WTC11 (cell line): ENCODE results near the gene MFSD2A. TPM values are rescaled to one million over a fixed set of nuclear protein-coding genes. Genes with fewer than 3 reads are reported as not detected.

Experiments used
- ATAC-seq: fragments of 200-7000 bp; cut with Tn5 transposase; 2 replicates; pipeline ENCODE4 v1.10.0; 2021; ENCODE audit warnings: mild to moderate bottlenecking, moderate library complexity
- CTCF ChIA-PET: fragments of 300-600 bp; sonication (Branson Sonifier 250); formaldehyde crosslinking; loops from one replicate; lab custom pipeline; 2021; ENCODE audit warnings: antibody characterized with exemption; lab: Charles Lee
- POLR2A ChIA-PET: fragments of 350-600 bp; sonication (Branson Sonifier 250); formaldehyde crosslinking; loops from one replicate; lab custom pipeline; 2021; ENCODE audit warnings: antibody characterized with exemption; lab: Charles Lee
- DNase-seq: peaks from one replicate; pipeline ENCODE4 v3.0.0; 2021; ENCODE audit warnings: low spot score
- H3K27ac Mint-ChIP-seq: 2 replicates; pipeline ENCODE4 v1.8.0; 2021; ENCODE audit warnings: mixed read lengths
- H3K27me3 Mint-ChIP-seq: 2 replicates; pipeline ENCODE4 v1.8.0; 2021; ENCODE audit warnings: low read depth, mild to moderate bottlenecking, moderate library complexity, mixed read lengths
- H3K36me3 Mint-ChIP-seq: 2 replicates; pipeline ENCODE4 v1.8.0; 2021; ENCODE audit warnings: mixed read lengths
- H3K4me1 Mint-ChIP-seq: 2 replicates; pipeline ENCODE4 v1.8.0; 2022; ENCODE audit warnings: mixed read lengths
- H3K4me3 Mint-ChIP-seq: 2 replicates; pipeline ENCODE4 v1.8.0; 2021; ENCODE audit warnings: mild to moderate bottlenecking, moderate library complexity, mixed read lengths
- H3K9me3 Mint-ChIP-seq: 2 replicates; pipeline ENCODE4 v1.8.0; 2021; ENCODE audit warnings: mixed read lengths
- FOXJ3 ChIP-seq: sonication (generic); formaldehyde crosslinking; IDR thresholded peaks from 2 replicates; pipeline ENCODE4 v1.9.0; 2021; ENCODE audit warnings: missing genetic modification reagents, mild to moderate bottlenecking, borderline replicate concordance
- FOXP1 ChIP-seq: sonication (generic); formaldehyde crosslinking; IDR thresholded peaks from 2 replicates; pipeline ENCODE4 v1.8.0; 2022; ENCODE audit warnings: missing genetic modification reagents, mild to moderate bottlenecking, moderate library complexity, borderline replicate concordance
- HMGA2 ChIP-seq: fragments of 250-450 bp; sonication (Bioruptor Pico); IDR thresholded peaks from 2 replicates; pipeline ENCODE4 v1.4.0; 2021; ENCODE audit warnings: mild to moderate bottlenecking, moderate library complexity
- RELA ChIP-seq: sonication (generic); formaldehyde crosslinking; IDR thresholded peaks from 2 replicates; pipeline ENCODE4 v1.8.1; 2022; ENCODE audit warnings: missing genetic modification reagents, mild to moderate bottlenecking, borderline replicate concordance
- SMAD4 ChIP-seq: sonication (generic); formaldehyde crosslinking; IDR thresholded peaks from 2 replicates; pipeline ENCODE4 v1.8.0; 2022; ENCODE audit warnings: mild to moderate bottlenecking, missing genetic modification reagents
- USF1 ChIP-seq: sonication (generic); formaldehyde crosslinking; IDR thresholded peaks from 2 replicates; pipeline ENCODE4 v1.8.0; 2022; ENCODE audit warnings: mild to moderate bottlenecking, missing genetic modification reagents
- ZBTB21 ChIP-seq: sonication (generic); formaldehyde crosslinking; IDR thresholded peaks from 2 replicates; pipeline ENCODE4 v1.8.1; 2023; ENCODE audit warnings: mild to moderate bottlenecking, missing genetic modification reagents, borderline replicate concordance
- total RNA-seq: library from RNA; stranded (reverse); gene quantifications from 3 replicates; pipeline ENCODE4 v1.2.3, GENCODE V29; 2021
- TF ChIP-seq, protein P1 (sequence below): sonication (generic); formaldehyde crosslinking; IDR thresholded peaks from 2 replicates; pipeline ENCODE4 v1.8.1; 2023; ENCODE audit warnings: mild to moderate bottlenecking, missing genetic modification reagents
- TF ChIP-seq, protein P2 (sequence below): sonication (generic); formaldehyde crosslinking; IDR thresholded peaks from 2 replicates; pipeline ENCODE4 v1.8.1; 2023; ENCODE audit warnings: mild to moderate bottlenecking, missing genetic modification reagents, borderline replicate concordance
- TF ChIP-seq, protein P3 (sequence below): sonication (generic); formaldehyde crosslinking; IDR thresholded peaks from 2 replicates; pipeline ENCODE4 v1.8.0; 2023; ENCODE audit warnings: missing genetic modification reagents

The MFSD2A gene
- total RNA-seq, 1 experiment from 2014 or later: 14.0 TPM

GRCh38 chr1:39955547-39956539 lies 898 bp downstream of the MFSD2A start:
- Mint-ChIP-seq H3K9me3 (peaks cover 1% of the 10 kb centered on the region), H3K4me3 (peak overlapping the region; percentile 85), H3K27ac (no peak overlapping the region), H3K4me1 (peaks cover 20% of the 10 kb centered on the region), H3K27me3 (peaks cover 35% of the 10 kb centered on the region), H3K36me3 (peaks cover 12% of the 10 kb centered on the region)
- POLR2A ChIA-PET: interaction anchor here (0.6 to 2.6 kb wide), 5 partner anchors 12 to 85 kb away, joined by 3 to 11 read pairs (median 3); partner anchors contain the start of gene CAP1
- DNase-seq (peak; percentile 28), ATAC-seq (peak; percentile 15)
- CTCF ChIA-PET: interaction anchor here (0.6 to 8.5 kb wide), 13 partner anchors 11 to 328 kb away, joined by 3 to 110 read pairs (median 5); partner anchors contain the start of gene MYCL
- TF ChIP-seq, protein P1, sequence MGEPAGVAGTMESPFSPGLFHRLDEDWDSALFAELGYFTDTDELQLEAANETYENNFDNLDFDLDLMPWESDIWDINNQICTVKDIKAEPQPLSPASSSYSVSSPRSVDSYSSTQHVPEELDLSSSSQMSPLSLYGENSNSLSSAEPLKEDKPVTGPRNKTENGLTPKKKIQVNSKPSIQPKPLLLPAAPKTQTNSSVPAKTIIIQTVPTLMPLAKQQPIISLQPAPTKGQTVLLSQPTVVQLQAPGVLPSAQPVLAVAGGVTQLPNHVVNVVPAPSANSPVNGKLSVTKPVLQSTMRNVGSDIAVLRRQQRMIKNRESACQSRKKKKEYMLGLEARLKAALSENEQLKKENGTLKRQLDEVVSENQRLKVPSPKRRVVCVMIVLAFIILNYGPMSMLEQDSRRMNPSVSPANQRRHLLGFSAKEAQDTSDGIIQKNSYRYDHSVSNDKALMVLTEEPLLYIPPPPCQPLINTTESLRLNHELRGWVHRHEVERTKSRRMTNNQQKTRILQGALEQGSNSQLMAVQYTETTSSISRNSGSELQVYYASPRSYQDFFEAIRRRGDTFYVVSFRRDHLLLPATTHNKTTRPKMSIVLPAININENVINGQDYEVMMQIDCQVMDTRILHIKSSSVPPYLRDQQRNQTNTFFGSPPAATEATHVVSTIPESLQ (CRISPR knock-in tag): no peak
- TF ChIP-seq, protein P2, sequence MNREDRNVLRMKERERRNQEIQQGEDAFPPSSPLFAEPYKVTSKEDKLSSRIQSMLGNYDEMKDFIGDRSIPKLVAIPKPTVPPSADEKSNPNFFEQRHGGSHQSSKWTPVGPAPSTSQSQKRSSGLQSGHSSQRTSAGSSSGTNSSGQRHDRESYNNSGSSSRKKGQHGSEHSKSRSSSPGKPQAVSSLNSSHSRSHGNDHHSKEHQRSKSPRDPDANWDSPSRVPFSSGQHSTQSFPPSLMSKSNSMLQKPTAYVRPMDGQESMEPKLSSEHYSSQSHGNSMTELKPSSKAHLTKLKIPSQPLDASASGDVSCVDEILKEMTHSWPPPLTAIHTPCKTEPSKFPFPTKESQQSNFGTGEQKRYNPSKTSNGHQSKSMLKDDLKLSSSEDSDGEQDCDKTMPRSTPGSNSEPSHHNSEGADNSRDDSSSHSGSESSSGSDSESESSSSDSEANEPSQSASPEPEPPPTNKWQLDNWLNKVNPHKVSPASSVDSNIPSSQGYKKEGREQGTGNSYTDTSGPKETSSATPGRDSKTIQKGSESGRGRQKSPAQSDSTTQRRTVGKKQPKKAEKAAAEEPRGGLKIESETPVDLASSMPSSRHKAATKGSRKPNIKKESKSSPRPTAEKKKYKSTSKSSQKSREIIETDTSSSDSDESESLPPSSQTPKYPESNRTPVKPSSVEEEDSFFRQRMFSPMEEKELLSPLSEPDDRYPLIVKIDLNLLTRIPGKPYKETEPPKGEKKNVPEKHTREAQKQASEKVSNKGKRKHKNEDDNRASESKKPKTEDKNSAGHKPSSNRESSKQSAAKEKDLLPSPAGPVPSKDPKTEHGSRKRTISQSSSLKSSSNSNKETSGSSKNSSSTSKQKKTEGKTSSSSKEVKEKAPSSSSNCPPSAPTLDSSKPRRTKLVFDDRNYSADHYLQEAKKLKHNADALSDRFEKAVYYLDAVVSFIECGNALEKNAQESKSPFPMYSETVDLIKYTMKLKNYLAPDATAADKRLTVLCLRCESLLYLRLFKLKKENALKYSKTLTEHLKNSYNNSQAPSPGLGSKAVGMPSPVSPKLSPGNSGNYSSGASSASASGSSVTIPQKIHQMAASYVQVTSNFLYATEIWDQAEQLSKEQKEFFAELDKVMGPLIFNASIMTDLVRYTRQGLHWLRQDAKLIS (CRISPR knock-in tag): 0 out of 2 replicates have a peak, but pooled peaks have one; percentile 18
- TF ChIP-seq FOXJ3: no peak
- peak; percentile 12; the same call in 1 of the 2 replicates for TF ChIP-seq HMGA2 (CRISPR knock-in tag)

- no peak for ATAC-seq
- POLR2A ChIA-PET: no interaction called here
- no peak overlapping the region for H3K4me3 Mint-ChIP-seq
Observed at GRCh38 chr1:39957299-39958015, 2.5 kb downstream of the MFSD2A start.

More at GRCh38 chr1:39957299-39958015, 2.5 kb downstream of the MFSD2A start:
- H3K27ac Mint-ChIP-seq: no peak overlapping the region
- TF ChIP-seq FOXJ3 (no peak), ZBTB21 (CRISPR knock-in tag) (no peak), SMAD4 (CRISPR knock-in tag) (no peak), FOXP1 (CRISPR knock-in tag) (no peak), RELA (CRISPR knock-in tag) (no peak), USF1 (CRISPR knock-in tag) (no peak)
- TF ChIP-seq, protein P3, sequence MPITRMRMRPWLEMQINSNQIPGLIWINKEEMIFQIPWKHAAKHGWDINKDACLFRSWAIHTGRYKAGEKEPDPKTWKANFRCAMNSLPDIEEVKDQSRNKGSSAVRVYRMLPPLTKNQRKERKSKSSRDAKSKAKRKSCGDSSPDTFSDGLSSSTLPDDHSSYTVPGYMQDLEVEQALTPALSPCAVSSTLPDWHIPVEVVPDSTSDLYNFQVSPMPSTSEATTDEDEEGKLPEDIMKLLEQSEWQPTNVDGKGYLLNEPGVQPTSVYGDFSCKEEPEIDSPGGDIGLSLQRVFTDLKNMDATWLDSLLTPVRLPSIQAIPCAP (CRISPR knock-in tag): no peak
- TF ChIP-seq, all 79 proteins: peak for 0
- H3K36me3 Mint-ChIP-seq: peaks cover 17% of the 10 kb centered on the region
- CTCF ChIA-PET: interaction anchor here (0.6 to 2.9 kb wide), 2 partner anchors 38 to 139 kb away, joined by 4 to 10 read pairs; no protein-coding TSS in a partner anchor
- peaks cover 34% of the 10 kb centered on the region for H3K27me3 Mint-ChIP-seq
- H3K9me3 Mint-ChIP-seq: no peaks in the 10 kb centered on the region
- peaks cover 20% of the 10 kb centered on the region for H3K4me1 Mint-ChIP-seq
- DNase-seq: no peak
